ENCODE results near the gene LTBP2. TPM values are rescaled to one million over a fixed set of nuclear protein-coding genes. Genes with fewer than 3 reads are reported as not detected.
A peak's percentile ranks its signal among the peaks of the same experiment; 100 is the strongest.

LTBP2 gene
- total RNA-seq, 1 experiment from 2014 or later: 124 TPM

- no peak overlapping the region for H3K4me3 ChIP-seq
- no peak overlapping the region for H2AFZ ChIP-seq
- no peak overlapping the region for H3K4me2 ChIP-seq
- no peaks in the 10 kb centered on the region for H3K9me2 ChIP-seq (ENCODE audit: insufficient read depth)
- no peaks in the 10 kb centered on the region for H3K9me3 ChIP-seq (ENCODE audit: insufficient read depth, low read depth)
- peaks cover 14% of the 10 kb centered on the region for H3F3A ChIP-seq (ENCODE audit: insufficient read depth, low read depth)
- TF ChIP-seq EZH2 (IDR thresholded peaks at IDR 0.05; ENCODE audit: low read depth): no peak
- TF ChIP-seq, protein P1, sequence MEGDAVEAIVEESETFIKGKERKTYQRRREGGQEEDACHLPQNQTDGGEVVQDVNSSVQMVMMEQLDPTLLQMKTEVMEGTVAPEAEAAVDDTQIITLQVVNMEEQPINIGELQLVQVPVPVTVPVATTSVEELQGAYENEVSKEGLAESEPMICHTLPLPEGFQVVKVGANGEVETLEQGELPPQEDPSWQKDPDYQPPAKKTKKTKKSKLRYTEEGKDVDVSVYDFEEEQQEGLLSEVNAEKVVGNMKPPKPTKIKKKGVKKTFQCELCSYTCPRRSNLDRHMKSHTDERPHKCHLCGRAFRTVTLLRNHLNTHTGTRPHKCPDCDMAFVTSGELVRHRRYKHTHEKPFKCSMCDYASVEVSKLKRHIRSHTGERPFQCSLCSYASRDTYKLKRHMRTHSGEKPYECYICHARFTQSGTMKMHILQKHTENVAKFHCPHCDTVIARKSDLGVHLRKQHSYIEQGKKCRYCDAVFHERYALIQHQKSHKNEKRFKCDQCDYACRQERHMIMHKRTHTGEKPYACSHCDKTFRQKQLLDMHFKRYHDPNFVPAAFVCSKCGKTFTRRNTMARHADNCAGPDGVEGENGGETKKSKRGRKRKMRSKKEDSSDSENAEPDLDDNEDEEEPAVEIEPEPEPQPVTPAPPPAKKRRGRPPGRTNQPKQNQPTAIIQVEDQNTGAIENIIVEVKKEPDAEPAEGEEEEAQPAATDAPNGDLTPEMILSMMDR (conservative IDR thresholded peaks at IDR 0.05): no peak
- no peaks in the 10 kb centered on the region for H3K36me3 ChIP-seq (ENCODE audit: low read depth)
- intact Hi-C loops (cut with micrococcal nuclease; ENCODE audit: unreplicated experiment): no loop called here
- no peak overlapping the region for H3K27ac ChIP-seq
- H3K4me1 ChIP-seq (replicated peaks; ENCODE audit: insufficient read depth): peaks cover 15% of the 10 kb centered on the region
- H3K79me2 ChIP-seq (ENCODE audit: low read depth): no peaks in the 10 kb centered on the region
- DNase-seq: no peak
- ChIA-PET CTCF (no interaction called here), POLR2A (ENCODE audit: unreplicated experiment) (interaction anchor here (0.8 kb wide), 1 partner anchor 1803 kb away, joined by 12 read pairs; no protein-coding TSS in a partner anchor)
- H4K20me1 ChIP-seq (ENCODE audit: insufficient read depth): no peaks in the 10 kb centered on the region
- H3K27me3 ChIP-seq (ENCODE audit: insufficient read depth, low read depth): no peaks in the 10 kb centered on the region
- BruUV-seq (replicated peaks): no TSS peak
These were observed 15.0 kb upstream of the LTBP2 start for GRCh38 chr14:74627076-74627475.

GRCh38 chr14:74622257-74622656, 10.2 kb upstream of the LTBP2 start:
- no peak overlapping the region for H3K4me3 ChIP-seq
- H3K79me2 ChIP-seq (ENCODE audit: low read depth): no peaks in the 10 kb centered on the region
- H3K36me3 ChIP-seq (ENCODE audit: low read depth): no peaks in the 10 kb centered on the region
- H3K9me3 ChIP-seq (ENCODE audit: insufficient read depth, low read depth): no peaks in the 10 kb centered on the region
- H3F3A ChIP-seq (ENCODE audit: insufficient read depth, low read depth): peaks cover 54% of the 10 kb centered on the region
- no peaks in the 10 kb centered on the region for H4K20me1 ChIP-seq (ENCODE audit: insufficient read depth)
- no peak overlapping the region for H2AFZ ChIP-seq
- intact Hi-C loops (cut with micrococcal nuclease; ENCODE audit: unreplicated experiment): no loop called here
- H3K27me3 ChIP-seq (ENCODE audit: insufficient read depth, low read depth): no peaks in the 10 kb centered on the region
- H3K4me1 ChIP-seq (replicated peaks; ENCODE audit: insufficient read depth): peaks cover 59% of the 10 kb centered on the region
- TF ChIP-seq EZH2 (IDR thresholded peaks at IDR 0.05; ENCODE audit: low read depth): no peak
- TF ChIP-seq, protein P1 (conservative IDR thresholded peaks at IDR 0.05): no peak
- H3K27ac ChIP-seq: no peak overlapping the region
- H3K9me2 ChIP-seq (ENCODE audit: insufficient read depth): no peaks in the 10 kb centered on the region
- DNase-seq: no peak
- ChIA-PET CTCF (interaction anchor here (0.5 to 0.6 kb wide), 2 partner anchors 8 to 313 kb away, joined by 3 read pairs; no protein-coding TSS in a partner anchor), POLR2A (ENCODE audit: unreplicated experiment) (interaction anchor here (0.6 kb wide), 2 partner anchors 26 to 27 kb away, joined by 3 to 6 read pairs; no protein-coding TSS in a partner anchor)
- no TSS peak for BruUV-seq (replicated peaks)
- H3K4me2 ChIP-seq: no peak overlapping the region

- POLR2A ChIA-PET (ENCODE audit: unreplicated experiment): interaction anchor here (0.6 kb wide), 2 partner anchors 27 to 267 kb away, joined by 3 to 4 read pairs; no protein-coding TSS in a partner anchor
- intact Hi-C loops (cut with micrococcal nuclease; ENCODE audit: unreplicated experiment): no loop called here
- H3K27me3 ChIP-seq (ENCODE audit: insufficient read depth, low read depth): no peaks in the 10 kb centered on the region
- no peaks in the 10 kb centered on the region for H3K9me2 ChIP-seq (ENCODE audit: insufficient read depth)
- H3F3A ChIP-seq (ENCODE audit: insufficient read depth, low read depth): peaks cover 61% of the 10 kb centered on the region
- H3K79me2 ChIP-seq (ENCODE audit: low read depth): no peaks in the 10 kb centered on the region
- BruUV-seq (replicated peaks): no TSS peak
- no peaks in the 10 kb centered on the region for H4K20me1 ChIP-seq (ENCODE audit: insufficient read depth)
- TF ChIP-seq, protein P1 (conservative IDR thresholded peaks at IDR 0.05): no peak
- no peak for TF ChIP-seq EZH2 (IDR thresholded peaks at IDR 0.05; ENCODE audit: low read depth)
- H3K9me3 ChIP-seq (ENCODE audit: insufficient read depth, low read depth): no peaks in the 10 kb centered on the region
- H3K4me2 ChIP-seq: peak overlapping the region; percentile 76
- peak overlapping the region; percentile 84 for H3K27ac ChIP-seq
- H3K36me3 ChIP-seq (ENCODE audit: low read depth): no peaks in the 10 kb centered on the region
- no peak overlapping the region for H2AFZ ChIP-seq
- H3K4me1 ChIP-seq (replicated peaks; ENCODE audit: insufficient read depth): peaks cover 66% of the 10 kb centered on the region
- CTCF ChIA-PET: interaction anchor here (0.6 to 2.0 kb wide), 2 partner anchors 12 to 20 kb away, joined by 6 to 11 read pairs; no protein-coding TSS in a partner anchor
- DNase-seq: no peak
- no peak overlapping the region for H3K4me3 ChIP-seq
These were observed 9.5 kb upstream of the LTBP2 start for GRCh38 chr14:74621556-74621955.

Measured in PC-9 (cell line).